GM18517 (cell line): ENCODE measurements around the gene DOCK4.

Source experiments
- ATAC-seq: cut with Tn5 transposase; IDR thresholded peaks from one replicate; pipeline ENCODE4 v1.9.1; 2021; ENCODE audit warnings: mild to moderate bottlenecking, moderate library complexity; ENCODE audit not compliant: unreplicated experiment

The DOCK4 gene

DNA sequence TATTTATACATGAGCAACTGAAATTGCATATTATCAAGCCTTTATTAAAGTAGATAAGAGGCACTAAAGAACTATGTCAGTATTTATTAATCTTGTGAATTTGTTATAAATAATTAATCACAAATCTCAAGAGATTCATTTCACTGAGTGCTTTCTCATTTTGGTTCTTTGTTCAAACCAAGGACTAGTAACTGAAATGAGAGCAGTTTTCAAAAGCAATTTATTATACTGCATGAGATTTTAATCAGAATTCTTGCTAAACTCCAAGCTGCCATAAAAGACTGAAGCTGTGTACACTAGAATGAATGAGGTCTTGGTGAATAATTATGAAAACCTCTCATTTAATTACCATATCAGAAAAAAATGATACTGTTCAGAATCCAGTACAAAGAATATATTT is 419.1 kb downstream of the DOCK4 start:
- no peak for ATAC-seq

DNA sequence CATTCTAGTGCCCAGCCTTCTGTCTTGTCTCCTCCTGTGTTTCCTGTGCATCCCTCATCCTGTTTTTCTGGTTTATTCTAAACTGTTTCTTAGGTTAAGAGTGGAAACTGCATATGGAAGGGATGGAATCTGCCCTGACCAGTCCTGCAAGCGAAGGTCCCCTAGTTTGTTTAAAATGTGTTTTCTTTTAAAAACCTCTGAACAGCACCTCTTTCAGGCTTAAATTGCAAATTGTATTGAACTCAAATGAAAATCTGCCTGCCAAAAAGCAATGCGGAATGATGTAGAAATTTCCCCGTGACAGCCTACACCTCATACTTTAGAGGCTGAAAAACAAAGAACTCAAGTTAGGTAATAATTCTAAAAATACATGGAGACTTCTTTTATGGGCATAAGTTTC is 421.1 kb downstream of the DOCK4 start:
- no peak for ATAC-seq

DNA sequence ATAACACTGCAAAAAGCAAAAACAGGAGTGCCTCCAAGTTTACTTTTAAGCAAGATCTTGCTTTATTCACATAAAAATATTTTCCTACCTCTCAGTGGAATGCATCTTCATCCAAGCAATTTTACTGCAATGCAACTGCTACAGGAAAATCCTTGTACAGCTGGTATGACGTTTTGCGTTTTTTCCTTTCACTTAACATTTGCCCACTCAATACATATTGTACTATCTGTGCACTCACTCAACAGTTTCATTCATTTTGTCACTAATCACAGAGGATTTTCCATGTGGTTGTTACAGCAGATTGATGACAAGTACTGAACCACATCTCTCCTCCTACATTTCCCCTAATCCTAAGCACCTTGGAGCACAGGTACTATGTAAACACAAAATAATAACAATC is 421.9 kb downstream of the DOCK4 start:
- ATAC-seq = no peak

DNA sequence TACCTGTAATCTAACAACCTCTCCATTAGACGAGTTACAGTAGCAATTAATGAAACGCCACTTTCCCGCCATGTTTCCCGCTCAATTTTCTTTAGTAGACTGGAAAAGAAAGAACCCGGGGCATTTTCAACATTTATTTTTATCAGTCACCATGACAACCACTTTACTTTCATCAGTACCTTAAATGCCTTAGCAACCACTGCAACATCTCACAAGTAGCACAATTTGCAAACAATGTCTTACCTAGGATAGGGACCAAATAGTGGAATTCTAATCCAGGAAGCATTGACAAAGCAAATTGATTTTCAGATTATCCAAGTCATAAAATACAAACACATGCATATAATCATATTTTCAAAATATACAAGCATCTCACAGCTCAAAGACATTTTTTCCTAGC is 422.3 kb downstream of the DOCK4 start:
- no peak for ATAC-seq

DNA sequence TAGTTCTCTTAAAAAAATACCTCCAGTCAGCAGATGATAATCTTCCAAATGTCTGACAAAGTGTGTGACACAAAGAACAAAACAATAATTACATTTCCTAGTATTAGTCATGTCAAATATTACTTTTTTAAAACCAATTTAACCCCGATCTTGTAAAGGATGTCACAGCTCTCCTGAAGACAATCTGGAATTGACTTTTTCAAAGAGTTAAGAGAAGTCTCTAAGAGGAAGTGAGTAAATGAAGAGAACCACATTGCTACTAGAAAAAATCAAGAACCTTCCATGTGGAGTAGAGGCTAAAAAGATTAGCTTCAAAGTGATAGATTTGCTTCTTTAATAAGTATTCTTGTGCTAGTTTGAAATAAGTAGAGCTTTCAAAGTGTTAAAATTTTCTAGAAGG is 425.7 kb downstream of the DOCK4 start:
- no peak for ATAC-seq

DNA sequence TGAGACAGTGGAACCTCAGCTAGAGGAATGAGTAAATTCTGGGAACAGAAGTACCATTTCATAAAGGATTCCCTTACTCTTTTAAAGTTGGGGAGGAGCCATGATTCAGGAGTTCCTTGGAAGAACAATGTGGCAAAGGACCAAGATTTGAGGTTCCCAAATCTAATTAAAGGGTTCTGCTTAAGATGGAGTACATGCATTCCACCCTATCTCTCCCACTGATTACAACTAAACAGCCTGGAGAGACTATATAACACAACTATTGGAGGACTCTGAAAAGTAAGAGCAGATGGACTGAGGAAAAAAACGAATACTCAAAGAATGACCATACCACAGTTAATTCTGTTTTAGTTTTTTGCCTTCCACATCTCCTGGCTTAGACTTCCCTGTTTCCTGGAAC is 431.0 kb downstream of the DOCK4 start:
- no peak for ATAC-seq

DNA sequence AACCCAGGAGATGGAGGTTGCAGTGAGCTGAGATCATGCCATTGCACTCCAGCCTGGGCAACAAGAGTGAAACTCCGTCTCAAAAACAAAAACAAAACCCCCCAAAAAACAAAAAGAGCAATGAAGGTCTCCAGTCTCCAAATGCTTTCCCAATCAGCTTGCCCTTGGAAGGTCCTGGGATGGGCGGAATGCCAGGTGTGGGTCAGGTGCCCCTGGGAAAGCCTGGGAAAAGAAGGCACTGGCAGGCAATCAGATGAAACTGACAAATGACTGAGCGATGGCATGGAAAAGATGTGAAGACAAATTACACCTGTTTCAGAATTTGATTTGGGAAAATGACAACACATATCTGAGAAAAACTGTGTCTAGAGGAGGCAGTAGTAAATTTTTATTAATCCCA is 433.5 kb downstream of the DOCK4 start:
- no peak for ATAC-seq

DNA sequence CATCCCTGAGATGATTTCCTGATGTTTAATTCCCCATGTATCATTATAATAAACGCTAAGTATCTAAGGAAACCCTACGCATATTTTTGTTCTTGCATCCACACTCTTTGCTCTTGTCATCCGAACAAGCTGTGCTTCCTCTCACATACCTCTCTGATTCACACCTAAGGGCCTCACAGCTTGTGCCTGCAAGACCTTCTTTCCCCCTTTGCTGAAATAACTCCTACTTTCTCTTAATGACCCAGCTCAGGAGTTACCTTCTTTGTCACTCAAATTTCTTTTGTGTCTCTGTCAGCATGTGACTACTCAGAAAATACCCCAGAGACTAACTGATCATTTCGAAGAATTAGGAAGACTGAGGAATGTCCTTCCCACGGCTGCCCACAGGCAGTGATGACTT is 434.6 kb downstream of the DOCK4 start:
- ATAC-seq = no peak

DNA sequence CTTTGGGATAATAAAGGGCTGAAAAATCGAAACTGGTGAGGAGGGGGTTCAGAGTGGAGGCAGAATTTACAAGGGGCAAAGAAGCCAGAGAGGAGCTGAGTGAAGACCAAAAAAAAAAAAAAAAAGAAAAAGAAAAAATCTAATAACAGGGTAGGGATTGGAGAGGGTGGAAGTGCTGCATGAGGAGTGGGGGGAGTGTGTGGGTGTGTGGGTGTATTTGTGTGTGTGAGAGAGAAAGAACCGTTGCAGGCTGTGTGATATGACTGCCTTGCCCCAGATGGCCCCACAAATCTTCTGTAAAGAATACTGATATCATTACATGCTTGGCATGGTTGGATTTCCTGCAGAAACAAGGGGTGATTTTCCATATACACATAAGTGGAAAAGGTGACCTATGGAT is 436.1 kb downstream of the DOCK4 start:
- no peak for ATAC-seq

DNA sequence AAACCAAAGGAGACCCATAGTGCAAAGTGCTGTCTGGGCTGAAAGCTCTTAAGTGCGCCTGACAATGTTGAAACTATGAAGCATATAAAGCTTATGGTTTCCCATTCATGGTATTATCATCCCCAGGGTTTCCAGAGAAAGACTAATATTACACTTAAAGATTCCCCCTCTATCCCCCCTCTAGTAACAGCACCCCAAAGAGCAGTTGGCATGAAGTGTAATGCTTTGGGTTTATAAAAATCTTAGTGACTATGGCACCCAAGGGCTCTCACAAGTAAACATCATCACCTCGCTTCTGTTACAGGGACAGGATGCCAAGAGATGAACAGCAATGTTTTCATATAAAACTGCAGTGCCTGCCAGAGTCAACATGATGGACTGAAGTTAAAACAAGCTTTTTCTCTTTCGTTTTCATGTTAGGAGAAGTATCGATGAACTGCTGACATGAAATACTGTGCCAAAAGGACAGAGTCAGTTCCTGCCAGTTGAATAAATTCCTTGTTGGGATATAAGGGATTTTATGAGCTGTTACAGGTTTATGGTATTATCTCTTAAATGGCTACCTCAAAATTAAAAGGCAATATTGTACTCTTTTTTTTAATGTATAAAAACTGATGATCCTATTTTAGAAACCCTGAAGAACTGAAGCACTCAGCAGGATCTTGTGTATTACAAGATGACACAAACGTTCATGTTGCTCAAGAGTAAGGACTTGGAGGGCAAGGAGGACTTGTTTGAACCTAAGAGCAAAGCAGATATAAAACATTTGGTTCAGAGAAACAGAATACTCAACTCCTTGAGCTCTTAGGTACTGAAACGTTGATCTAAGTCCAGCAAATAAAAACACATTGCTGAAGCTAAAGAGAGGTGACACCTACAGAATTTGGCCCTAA is 440.2 kb downstream of the DOCK4 start:
- no peak for ATAC-seq

DNA sequence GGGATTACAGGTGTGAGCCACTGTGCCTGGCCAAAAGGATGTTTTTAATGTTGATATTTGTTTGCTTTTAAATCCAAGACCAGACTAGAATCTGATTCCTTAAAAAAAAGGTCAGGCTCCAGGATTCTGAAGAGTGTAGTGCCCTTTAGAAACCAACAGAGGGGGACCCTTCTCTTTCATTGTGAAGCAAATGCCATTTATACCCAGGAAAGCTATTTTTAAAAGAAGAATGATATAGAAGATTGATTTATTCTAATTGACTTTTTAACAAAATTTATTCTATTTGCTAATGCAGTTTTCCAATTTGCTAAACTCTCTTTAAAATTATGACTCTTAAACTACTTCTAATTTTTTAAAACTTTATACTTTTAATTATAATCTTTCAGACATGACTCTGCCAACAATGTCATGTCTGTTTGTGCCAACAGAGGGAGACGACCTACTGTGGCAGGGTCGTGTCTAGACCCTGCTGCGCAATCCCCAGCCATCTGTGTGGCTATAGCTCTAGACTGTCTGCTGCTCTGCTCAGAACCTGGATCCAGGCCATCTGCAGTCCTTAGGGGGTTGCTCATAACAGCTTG is 442.9 kb downstream of the DOCK4 start:
- ATAC-seq = no peak

DNA sequence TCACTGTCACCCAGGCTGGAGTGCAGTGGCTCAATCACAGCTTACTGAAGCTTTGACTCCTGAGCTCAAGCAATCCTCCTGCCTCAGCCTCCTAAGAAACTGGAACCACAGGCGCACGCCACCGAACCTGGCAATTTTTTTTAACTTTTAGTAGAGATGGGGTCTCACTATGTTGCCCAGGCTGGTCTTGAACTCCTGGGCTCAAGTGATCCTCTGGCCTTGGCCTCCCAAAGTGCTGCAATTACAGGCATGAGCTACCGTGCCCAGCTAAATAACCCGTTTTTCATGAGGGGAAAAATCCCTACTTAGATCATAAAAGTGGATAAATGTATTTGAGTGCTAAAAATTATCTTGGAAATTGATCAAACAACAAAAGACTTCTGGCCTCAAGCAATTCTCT is 443.4 kb downstream of the DOCK4 start:
- no peak for ATAC-seq

DNA sequence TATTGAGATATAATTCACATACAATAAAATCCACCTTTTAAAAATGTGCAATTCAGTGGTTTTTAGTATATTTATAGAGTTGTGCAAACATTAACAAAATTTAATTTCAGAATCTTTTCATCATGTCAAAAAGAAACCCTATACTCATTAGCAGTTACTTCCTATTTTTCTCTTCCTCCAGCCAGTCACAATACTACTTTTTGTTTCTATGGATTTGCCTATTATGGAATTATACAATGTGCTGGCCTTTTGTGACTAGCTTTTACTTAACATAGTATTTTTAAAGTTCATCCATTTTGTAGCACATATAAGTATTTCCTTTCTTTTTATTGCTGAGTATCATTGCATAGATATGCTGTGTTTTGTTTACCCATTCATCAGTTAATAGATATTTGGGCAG is 444.0 kb downstream of the DOCK4 start:
- ATAC-seq = no peak

DNA sequence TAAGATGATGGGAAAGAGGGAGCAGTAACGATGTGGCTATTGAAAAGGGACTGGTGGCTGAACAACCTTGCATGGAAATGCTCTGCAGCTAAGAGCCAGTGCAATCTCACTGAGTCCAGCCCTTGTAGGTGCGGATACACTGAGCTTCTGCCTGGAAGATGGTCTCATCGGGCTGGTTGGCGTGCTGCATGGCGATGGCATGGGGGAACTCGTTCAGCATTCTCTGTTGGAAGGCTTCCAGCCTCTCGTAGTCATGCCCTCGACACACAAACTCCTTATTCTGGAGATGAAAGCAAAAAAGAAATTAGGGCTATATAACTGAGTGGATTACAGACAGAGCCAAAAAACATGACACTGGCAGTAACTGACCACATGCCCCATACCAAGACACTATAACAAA is 446.2 kb downstream of the DOCK4 start:
- no peak for ATAC-seq

DNA sequence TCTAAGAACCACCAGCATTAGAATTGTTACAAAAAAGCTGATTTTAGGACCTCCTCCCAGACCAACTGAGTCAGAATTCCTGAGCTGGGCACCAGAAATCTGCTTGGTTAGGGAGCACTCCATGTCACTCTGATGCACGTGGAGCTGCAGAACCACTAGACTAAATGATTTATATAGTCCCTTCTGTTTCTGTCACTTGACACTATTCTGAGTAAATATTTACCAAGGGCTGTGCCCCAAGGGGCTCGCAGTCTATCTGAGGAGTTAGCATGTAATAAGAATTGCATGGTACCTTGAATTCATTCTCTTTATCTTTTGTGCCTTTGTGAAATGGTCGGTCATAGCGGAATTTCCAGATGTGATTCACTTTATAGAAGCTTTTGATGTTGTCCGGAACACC is 447.9 kb downstream of the DOCK4 start:
- ATAC-seq = no peak

DNA sequence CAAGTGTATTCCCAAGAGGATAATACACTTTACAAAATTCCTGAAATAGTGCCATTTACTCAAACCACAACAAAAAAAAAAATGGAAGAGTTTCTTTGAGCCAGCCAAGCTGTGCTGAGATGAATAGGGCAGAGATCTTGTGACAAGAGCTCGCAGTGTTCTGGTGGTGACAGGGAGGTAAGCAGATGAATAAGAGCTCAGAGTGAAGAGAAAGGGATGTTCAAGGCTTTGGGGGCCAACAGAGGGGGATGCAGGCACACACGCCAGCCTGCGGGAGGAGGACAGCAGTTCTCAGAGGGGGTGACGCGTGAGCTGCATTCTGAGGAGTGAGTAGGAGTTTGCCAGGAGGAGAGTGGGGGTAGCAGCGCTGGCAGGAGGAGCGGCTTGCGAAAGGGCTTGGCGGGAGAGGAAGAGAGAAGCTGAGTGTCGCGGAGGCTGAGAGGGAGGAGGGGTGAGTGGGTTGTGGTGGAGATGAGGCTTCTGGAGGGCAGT is 449.5 kb downstream of the DOCK4 start:
- no peak for ATAC-seq

DNA sequence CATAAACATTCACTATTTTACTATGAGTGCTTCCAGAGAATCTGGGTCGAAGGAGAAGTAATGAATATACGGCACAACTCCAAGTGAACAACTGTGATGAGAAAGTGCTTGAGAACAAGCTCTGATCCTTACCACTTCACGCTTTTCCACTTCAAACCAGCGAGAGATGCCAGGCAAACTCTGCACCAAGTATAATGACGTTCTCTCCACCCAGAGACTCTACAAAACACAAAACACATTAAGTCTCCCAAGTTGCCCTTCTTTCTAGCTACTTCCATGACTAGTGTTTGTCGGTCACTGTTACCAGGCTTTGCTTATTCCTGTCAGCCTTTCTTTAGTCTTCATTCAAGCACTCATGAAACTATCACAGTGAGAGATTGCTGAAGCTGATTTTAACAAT is 450.8 kb downstream of the DOCK4 start:
- ATAC-seq = no peak

DNA sequence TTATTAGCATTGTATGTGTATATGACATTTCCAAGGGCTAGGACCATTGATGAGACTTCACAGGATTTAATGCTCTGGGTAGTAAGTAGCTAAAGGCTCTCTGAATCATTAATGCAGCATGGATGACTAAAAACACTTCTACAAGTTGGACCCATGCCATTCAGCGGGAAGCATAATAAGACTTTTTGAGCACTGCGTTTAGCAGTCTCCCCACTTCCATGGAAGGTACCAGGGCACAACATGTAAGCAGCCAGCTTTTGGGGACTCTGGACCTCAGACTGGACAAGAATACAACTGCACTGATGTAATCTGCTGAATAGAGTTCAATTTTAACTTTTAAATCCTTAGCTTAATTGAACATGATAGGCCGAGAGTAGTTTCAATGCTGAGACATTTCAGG is 452.2 kb downstream of the DOCK4 start:
- ATAC-seq = no peak

DNA sequence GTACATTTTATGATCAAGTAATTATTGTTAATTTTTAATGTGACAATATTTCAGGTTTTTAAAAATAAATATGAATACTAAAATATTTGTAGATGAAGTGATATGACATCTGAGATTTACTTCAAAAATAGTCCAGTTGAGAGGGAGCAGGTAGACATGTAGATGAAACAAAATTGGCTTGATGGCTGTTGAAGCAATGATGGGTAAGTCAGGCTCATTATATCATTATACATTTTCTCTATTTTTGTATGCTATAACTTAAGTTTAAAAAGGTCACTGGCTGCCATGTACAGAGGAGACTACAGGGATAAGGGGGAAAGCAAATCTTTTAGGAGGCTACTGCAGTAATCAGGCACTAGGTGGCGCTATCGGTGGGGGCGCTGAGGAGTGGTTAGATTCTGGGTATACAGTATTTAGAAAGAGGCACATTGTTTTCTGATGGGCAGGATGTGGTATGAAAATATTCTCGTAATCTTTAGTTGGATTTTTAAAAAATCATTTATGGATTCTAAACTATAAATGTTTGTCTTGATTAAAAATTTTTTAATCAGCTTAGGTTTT is 454.1 kb downstream of the DOCK4 start:
- ATAC-seq = peak; percentile 93

DNA sequence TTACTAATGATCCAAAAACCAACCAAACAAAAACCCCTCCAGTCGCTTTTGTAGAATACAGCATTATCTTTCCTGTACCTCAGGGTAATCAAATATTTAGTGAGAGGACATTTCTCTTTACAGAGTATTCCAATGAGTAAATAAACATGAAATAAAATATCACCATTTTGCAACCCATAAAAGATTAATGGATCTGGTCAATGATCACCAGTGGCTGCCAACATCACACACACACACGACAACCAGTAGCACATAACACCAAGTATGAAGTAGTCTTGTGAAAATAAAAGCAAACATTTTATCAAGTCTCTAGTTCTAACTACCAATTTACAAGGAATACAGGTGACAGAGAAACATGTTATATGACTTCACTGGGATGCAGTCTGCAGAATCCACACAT is 455.3 kb downstream of the DOCK4 start:
- ATAC-seq = no peak

DNA sequence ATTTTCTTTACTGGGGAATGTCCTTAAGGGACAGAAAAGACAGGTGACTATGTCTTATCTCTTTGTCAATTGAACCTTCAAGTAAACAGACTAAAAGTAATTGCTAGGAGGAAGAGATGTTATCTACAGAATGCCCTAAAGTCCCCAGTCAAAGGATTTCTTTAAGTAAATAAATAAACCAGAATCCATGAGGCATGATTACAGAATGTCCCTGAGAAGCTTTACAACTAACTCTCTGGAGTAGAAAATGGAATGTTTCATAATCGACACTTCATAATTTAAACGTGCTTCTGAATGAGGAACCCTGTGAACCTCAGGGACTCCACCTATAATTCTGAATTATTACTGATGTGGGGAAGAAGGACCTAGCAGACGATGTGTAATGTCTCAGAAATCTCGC is 456.0 kb downstream of the DOCK4 start:
- no peak for ATAC-seq

DNA sequence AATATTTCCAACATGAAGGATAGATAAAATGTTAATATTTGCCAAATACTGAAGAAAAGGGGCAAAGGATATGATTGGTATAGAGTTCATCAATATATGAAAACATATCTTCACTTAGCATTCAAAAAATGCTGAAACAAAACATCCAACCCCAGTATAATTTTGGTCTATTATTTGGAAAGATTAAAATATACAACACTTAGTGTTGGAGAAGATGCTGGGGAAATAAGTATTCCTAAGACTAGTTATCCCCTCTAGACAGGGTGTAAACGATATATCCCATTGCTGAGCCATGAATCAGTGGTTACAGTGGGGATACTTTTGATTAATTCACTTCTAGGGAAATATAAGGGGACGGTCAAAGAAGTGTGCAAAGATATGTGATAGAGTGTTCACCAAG is 456.6 kb downstream of the DOCK4 start:
- no peak for ATAC-seq
